Measurements from ENCODE around the gene MND1.

DNA sequence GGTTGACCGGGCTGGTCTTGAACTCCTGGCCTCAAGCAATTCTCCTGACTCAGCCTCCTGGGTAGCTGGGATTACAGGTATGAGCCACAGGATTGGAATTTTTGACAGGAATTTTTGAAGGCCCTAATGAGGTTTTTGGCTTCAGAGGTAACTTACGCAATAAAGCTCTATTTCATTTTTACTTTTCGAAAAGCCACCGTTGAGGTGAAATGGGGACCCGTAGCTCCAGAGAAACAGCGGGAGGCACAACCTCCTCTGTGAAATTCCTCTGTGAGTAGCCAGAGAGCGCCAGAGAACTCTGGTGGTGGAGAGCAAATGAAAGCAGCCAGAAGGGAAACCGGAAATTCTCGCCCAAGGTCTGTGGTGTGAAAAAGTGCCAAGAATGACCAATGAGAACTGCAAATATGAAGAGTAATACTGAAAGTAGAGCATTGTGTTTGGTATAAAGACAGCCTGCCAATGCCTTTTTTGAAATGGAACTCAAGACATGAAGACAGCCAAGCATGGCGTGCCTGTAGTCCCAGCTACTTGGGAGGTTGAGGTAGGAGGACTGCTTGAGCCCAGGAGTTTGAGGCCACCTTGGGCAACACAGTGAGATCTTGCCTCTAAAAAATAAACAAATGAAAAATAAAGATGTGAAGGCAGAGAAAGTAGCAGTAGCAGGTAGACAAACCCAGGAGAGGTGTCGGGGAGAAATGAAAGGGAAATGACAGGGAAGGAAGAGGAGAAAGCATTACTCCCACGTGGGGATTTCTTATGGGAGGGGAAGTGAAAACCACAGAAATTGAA lies 88.7 kb downstream of the MND1 start:
- no peak for TF ChIP-seq POLR2A (IDR thresholded peaks at IDR 0.05; ENCODE audit: low read length)
- TF ChIP-seq GATA1 (IDR thresholded peaks at IDR 0.05; ENCODE audit: low read depth, low read length), result no peak

Data from erythroblast (primary cell).